GM19395 (cell line): Measurements from ENCODE around the gene GARIN5B.
A peak's percentile ranks its signal among the peaks of the same experiment; 100 is the strongest.

Source experiments
- ATAC-seq: cut with Tn5 transposase; IDR thresholded peaks from one replicate; pipeline ENCODE4 v1.9.1; 2021; ENCODE audit warnings: mild to moderate bottlenecking, moderate library complexity; ENCODE audit not compliant: unreplicated experiment

Gene GARIN5B

DNA sequence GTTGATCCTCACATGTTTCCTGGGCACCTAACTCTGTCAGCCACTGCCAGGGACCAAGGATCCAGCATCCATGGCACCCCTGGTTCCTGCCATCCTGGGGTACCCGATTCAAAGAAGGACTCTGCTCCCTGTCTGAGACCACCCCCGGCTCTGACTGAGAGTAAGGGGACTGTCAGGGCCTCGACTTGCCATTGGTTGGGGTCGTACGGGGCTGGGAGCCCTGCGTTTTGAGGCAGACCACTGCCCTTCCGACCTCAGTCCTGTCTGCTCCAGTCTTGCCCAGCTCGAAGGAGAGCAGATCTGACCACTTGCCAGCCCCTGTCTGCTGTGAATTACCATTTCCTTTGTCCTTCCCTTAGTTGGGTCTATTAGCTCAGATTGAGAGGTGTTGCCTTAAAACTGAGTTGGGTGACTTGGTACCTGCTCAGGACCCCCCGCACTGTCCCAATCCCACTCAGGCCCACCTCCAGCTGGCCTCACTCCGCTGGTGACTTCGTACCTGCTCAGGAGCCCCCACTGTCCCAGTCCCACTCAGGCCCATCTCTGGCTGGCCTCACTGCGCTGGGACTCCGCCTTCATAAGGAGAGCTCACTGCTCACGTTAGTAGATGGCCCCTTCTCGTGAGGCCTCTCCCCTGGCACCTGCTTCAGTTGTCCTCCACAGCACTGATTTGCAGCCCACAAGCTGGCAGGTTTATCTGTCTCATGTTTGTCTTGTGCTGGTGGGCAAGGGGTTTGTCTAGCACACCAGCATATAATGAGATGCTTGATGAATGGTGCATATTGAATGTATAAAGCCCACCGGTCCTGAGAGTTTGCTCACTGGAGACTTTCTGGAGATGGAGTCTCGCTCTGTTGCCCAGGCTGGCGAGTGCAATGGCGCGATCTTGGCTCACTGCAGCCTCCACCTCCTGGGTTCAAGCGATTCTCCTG is 26.6 kb upstream of the GARIN5B start:
- ATAC-seq: no peak

DNA sequence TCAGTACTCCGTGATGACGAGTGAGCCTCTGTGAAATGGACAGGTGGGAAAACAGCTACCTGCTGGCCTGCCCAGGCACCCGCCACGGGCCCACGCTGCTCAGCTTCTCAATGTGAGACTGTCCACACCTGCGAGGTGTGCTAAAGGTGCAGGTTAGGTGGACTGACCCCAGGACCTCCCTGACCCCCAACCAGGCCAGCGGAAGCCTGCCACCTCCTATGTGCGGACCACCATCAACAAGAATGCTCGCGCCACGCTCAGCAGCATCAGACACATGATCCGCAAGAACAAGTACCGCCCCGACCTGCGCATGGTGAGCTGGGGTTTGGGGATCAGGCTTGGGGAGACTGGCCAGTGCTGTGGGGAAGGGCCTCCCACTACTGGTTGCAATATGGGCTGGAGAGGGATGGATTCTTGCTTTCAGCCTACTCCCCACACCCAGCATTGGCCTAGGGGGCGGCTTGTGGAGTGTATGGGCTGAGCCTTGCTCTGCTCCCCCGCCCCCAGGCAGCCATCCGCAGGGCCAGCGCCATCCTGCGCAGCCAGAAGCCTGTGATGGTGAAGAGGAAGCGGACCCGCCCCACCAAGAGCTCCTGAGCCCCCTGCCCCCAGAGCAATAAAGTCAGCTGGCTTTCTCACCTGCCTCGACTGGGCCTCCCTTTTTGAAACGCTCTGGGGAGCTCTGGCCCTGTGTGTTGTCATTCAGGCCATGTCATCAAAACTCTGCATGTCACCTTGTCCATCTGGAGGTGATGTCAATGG is 24.9 kb upstream of the GARIN5B start:
- ATAC-seq: no peak

DNA sequence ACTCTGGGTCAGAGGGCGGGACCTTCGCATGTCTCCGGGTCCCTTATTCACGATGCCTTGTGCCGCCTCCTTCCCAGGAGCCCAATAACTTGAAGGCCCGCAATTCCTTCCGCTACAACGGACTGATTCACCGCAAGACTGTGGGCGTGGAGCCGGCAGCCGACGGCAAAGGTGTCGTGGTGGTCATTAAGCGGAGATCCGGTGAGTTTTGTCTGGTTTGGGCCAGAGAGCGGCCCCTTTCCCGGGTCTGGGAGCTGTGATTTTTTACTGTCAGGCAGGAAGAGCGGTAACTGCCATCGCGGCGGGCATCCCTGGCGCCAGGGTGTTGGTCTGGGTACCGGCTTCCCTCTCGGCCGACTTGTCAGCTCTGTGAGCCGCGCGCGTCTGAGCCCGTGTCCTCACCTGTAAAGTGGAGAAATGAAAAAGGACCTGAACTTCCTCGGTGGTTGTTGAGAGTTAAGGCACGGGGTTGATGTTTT is 23.5 kb upstream of the GARIN5B start:
- ATAC-seq: no peak

DNA sequence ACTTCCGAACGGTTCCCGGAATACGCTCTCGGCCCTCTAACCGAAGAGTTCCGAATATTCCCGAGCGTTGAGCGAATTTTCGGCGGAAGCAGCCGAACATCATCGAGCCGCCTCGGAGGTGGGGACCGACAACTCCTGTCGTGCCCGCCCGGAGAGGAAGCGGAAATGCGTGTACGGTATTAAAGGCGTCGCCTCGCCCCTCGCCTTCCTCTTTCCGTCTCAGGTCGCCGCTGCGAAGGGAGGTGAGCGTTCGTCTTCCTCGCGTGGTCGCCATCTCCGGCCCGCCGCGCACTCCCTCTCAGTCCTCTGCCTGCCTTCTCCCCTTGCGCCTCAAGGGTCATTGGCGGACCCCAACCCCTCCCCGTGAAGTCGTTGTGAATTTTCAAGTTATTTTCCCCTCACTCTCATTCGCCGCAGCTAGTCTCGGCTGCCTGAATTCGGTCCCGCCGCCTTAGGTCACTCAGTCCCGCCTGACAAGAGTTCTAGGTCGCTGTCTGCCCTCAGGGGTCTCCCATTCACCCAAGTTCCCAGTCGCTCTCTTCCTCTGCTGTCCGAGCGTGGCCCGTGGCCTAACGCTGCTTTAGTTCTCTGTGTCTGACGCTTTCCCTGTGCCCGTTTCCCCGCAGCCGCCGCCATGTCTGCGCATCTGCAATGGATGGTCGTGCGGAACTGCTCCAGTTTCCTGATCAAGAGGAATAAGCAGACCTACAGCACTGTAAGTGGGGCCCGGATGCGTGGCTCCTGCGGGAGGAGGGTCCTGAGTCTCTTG is 22.8 kb upstream of the GARIN5B start, which contains the start of gene RPL28:
Gene RPL28, plus strand, starts transcription at position 209 of the 769 bp plus-strand sequence. Its CDS starts 426 bp downstream, at position 635.
- peak; percentile 62 for ATAC-seq

DNA sequence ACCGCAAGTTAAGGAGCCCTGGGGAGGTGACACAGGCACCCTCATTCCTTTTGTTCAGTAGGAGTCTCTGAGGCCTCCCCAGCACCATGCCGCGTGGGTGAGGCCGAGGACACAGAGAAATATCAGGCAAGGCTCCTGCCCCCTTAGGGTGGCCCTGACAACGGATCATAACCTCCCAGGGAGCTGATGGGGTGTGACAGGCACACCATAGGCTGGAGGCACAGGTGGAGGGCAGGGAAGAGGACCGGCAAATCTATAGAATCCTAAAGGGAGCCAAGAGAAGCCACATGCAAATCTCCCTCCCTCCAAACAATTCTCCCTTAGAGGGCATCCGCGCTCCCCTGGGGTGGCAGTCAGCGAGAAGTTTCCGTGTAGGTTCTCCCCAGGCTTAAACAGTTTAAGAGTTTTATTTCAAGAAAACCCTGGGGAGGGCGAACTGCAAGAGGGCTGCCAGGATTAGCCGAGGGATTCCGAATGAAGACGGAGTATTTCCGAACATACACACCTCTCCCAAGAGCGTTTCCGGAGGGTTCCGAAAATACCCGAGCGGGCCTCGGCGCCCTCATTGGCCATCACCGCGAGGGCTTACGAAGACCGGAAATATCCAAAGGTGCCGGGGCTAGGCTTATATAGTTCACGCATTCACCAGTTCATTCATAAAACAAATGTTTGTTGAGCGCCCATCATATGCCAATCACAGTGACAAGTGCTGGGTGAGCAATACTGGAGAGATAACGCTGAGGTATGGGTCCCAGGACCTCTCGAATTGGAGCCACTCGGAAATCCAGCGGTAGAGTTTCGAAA is 22.1 kb upstream of the GARIN5B start:
- ATAC-seq: peak; percentile 73

DNA sequence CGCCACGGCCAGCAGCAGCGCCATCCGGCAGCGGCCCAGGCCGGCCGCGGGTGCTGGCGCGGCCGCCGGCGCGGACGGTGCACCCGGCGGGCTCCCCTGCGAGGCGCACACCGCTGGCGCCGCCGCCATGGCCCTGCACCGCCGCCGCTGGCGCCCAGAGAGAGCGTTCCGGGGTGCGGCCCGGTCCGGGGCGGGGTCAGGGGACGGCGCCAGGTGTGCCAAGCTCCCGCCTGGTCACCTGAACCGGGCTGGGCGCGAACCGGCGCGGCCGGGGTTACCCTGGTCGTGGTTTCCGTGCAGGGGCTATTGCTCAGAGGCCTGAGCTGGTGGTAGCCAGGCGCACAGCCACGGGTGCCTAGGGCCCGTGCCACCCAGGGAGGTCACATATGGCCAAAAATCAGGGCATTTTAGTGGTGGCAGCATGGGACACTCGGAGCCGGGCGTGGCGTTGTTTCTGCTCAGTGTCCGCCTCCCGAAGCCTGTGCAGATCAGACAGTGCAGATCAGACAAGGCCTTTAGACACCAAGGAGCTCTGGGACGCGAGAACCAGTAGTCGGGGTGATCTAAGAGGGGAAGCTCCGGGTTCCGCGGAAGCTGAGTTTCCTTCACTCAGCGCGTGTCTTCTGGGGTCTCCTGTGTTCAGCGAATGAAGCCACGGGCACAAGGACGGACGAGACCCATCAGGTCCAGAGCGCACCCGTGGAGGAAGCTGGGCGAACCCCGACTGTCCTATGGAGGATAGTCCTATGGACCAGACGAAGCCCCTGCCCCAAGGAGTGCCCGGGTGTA is 21.3 kb upstream of the GARIN5B start, which contains the start of gene TMEM238:
Gene TMEM238, minus strand, starts transcription at position 162 of the 789 bp plus-strand sequence. Its CDS starts 33 bp downstream, at position 129.
- no peak for ATAC-seq

DNA sequence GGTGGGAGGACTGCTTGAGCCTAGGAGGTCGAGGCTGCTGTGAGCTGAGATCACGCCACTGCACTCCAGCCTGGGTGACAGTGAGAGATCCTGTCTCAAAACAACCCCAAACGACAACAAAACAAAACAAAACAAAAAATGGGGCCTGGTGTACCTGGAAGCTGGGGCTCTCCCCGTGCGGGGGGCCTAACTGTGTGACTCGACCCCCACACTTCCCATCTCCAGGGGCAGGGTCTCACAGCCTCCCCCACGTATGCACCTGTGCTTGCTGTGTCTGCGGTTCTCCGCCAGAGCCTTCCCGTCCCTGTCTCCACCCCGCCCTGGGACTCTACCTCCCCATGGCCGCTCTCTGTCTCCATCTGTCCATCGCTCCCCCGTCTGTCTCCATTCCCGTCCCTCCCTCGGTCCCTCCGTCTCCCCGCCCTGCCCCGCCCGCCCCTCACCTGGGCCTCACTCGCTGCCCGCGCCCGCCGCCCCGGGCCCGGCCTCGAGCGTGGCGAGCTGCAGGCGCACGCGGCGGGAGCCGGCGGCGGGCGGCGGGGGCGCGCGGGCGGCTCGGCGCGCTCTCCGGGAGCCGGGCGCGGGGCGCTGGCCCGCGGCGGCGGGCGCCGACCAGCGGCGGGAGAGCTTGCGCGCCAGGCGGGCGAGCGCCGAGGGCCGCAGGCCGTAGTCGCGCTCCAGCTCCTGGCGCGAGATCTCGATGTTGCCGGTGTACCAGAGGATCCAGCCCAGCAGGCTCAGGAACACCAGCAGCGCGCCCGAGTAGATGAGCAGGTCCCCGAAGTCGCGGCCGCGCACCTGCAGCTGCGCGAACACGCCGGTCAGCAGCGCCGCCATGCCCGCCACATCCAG is 20.4 kb upstream of the GARIN5B start:
- no peak for ATAC-seq

DNA sequence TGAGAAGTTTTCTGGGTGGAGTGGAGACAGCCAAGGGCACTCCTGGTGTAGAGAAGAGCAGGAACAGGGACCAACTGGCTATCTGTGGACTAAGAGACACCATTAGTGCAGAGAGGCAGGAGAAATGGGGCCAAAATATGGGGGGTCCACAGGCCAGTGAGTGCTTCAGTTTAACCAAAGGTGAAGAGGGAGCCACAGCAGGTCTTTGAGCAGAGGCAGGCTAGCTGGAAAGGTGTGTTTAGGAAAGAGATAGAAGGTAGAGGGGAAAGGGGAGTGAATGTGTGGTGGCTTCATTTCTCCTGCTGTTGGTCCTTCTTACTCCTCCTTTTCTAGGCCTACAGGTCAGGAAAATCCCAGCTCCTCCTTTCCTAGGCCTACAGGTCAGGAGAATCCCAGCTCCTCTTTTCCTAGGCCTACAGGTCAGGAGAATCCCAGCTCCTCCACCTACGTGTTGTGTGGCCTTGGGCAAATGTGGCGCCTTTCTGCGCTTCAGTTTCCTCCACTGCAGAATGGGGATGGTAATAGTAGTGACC is 19.5 kb upstream of the GARIN5B start:
- ATAC-seq: no peak

DNA sequence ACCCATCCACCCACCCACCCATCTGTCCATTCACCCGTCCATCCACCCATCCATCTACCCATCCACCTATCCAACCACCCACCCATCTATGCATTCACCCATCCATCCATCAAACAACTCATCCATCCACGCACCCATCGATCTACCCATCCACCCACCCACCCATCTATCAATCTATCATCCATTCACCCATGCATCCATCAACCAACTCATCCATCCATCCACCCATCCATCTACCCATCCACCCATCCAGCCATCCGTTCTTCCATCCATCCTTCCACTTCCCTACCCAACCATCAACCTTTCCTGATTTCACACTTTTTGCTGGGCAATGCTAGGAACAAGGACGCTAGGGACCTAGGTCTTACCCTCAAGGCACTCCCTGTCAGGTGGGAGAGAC is 19.0 kb upstream of the GARIN5B start:
- no peak for ATAC-seq

DNA sequence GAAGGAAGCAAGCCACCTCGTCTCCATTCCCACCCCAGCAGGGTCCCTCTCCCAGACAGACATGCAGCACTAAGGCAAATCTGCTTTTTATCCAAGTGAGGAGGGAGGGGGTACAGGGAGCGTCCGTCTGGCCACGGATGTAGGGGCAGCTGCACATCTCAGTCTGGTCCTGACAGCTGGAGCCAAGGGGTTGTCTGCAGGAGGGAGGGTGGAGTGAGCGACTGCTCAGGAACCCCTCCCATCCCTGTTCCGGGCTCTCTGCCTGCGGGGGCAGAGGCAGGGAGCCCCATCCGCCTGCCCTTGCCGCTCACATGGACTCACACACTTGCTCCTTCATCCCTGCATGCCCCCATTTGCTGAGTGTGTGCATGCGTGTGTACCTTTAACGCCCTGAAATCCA is 16.1 kb upstream of the GARIN5B start:
- ATAC-seq: no peak

DNA sequence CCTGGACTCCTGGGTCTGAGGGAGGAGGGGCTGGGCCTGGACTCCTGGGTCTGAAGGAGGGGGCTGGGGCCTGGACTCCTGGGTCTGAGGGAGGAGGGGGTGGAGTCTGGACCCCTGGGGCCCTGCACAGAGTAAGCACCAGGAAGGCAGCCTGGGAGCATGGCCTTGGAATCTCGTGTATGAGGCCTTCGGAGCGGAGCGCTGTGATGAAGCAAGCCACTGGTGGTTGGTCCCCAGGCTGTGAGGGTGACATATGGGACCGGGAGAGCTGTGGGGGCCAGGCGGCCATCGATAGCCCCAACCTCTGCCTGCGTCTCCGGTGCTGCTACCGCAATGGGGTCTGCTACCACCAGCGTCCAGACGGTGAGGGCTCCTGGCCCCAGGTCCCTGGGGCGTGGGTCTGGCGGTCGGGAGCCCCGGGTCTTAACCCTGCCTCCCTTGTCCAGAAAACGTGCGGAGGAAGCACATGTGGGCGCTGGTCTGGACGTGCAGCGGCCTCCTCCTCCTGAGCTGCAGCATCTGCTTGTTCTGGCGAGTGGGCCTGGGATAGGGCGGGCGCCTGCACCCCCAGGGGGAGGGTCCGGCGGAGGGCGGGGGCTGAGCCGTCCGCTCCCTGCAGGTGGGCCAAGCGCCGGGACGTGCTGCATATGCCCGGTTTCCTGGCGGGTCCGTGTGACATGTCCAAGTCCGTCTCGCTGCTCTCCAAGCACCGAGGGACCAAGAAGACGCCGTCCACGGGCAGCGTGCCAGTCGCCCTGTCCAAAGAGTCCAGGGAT is 14.5 kb upstream of the GARIN5B start:
- no peak for ATAC-seq

DNA sequence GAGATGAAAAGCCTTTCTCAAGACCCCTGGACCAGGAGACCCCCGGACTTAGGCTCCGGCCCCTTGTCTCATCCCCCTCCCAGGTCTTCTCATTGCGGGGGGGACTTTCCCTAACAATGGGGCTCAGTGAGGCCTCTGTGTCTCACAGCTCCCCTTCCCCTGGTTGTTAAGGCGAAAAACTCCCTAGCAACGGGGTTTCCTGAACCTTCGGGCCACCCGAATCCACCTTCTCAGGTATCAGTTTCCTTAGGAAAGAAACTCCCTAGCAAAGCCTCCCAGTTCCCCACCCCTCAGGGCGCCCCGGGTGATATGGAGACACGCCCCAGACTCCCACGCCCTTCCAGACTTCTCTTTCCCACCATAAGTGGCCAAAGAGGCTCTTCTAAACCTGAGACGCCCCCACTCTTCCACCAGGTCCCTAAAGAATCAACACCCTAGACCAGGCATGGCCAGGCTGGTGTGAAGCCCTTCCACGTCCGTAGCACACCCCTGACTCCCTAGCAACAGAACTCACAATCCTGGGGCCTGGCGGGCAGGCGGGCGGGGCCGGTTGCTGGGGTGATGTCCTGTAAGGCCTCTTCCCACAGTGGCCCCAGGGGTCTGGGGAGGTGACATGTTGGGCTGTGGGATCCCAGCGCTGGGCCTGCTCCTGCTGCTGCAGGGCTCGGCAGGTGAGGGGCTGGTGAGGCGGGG is 13.3 kb upstream of the GARIN5B start, which contains the start of gene TMEM190:
Gene TMEM190, plus strand, starts transcription at position 586 of the 693 bp plus-strand sequence. Its CDS starts 28 bp downstream, at position 614.
- no peak for ATAC-seq

DNA sequence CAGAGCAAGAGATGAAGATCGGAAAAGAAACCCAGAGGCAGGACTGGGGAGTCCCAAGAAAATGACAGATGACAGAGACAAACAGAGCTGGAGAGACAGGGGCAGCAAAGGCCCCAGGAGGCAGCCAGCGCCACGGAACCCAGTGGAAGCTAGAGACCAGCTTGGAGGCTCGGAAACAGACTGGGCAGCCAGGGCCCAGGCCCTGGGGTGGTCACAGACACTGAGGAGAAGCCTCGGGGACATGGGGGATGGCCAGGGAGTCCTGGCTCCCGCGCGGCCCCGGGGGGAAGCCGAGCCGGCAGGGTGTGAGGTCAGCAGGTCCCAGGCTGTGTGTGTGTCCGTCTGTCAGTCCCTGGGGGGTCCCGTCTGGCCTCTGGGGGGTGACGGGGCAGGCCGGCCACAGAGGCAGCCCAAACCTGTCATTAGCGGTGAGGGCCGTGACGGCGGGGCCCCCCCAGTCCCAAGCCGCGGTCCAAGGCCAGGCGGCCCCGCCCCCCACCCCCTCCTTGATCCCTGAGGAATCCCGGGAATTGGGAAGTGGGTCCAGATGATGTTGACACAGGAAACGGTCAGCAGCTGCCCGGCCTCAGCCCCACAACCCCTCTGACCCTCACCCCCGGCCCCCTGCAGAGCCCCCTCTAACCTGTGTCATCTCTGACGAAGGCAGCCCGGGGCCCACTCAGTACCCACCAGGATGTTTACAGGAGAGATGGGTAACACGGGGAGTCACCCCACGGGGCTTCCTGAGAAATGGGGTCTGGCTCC is 11.1 kb upstream of the GARIN5B start:
- no peak for ATAC-seq

DNA sequence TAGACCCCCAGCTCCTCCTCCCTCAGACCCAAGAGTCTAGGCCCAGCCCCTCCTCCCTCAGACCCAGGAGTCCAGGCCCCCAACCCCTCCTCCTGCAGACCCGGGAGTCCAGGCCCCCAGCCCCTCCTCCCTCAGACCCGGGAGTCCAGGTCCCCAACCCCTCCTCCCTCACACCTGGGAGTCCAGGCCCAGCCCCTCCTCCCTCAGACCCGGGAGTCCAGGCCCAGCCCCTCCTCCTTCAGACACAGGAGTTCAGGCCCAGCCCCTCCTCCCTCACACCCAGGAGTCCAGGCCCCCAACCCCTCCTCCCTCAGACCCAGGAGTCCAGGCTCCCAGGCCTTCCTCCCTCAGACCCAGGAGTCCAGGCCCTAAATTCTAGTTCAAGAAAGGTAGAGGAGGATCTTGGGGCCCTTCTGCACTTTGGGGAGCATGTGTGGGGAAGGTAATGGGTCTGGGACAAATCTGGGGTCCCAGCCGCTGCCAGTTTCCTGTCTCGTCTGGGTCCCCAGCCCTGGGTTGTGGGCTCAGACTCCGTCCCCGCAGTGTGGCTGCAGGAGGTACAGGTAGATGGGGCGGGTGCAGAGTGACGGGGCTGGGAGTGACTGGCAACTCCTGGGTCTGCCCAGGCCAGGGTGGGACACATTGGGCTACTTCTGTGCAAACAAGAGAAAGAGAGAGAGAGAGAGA is 10.4 kb upstream of the GARIN5B start:
- ATAC-seq: no peak
